NCI-H146 (cell line): ENCODE results near the gene TATDN3.
"Not testable (repeated sequence)": the region's sequence is repeated elsewhere in the genome, so short reads cannot be mapped to it uniquely, and the experiment has no call there.

ENCODE experiments used
- DNase-seq: peaks from one replicate; lab custom pipeline; 2025; lab: John Stamatoyannopoulos, UW

TATDN3 gene

GRCh38 chr1:212777151-212777550 is 14.5 kb upstream of the TATDN3 start:
- DNase-seq = no peak

GRCh38 chr1:212779086-212779485 is 12.6 kb upstream of the TATDN3 start:
- not testable (repeated sequence) for DNase-seq

- DNase-seq = no peak
Observed at GRCh38 chr1:212780759-212781158, 10.9 kb upstream of the TATDN3 start.

GRCh38 chr1:212781225-212781624 is 10.5 kb upstream of the TATDN3 start:
- DNase-seq = no peak

- peak; percentile 11 for DNase-seq
Observed at GRCh38 chr1:212782422-212783154, 9.1 kb upstream of the TATDN3 start.

GRCh38 chr1:212783976-212784375 is 7.7 kb upstream of the TATDN3 start:
- no peak for DNase-seq

- no peak for DNase-seq
Observed at GRCh38 chr1:212785871-212786270, 5.8 kb upstream of the TATDN3 start.

- DNase-seq = peak; percentile 77
Observed at GRCh38 chr1:212791261-212791675, 426 bp upstream of the TATDN3 start.

- no peak for DNase-seq
Observed at GRCh38 chr1:212792396-212792908, 758 bp downstream of the TATDN3 start.

- no peak for DNase-seq
Observed at GRCh38 chr1:212794561-212795014, 2.9 kb downstream of the TATDN3 start.

- DNase-seq = no peak
Observed at GRCh38 chr1:212797681-212798080, 6.0 kb downstream of the TATDN3 start.

GRCh38 chr1:212805767-212806166 is 14.1 kb downstream of the TATDN3 start:
- no peak for DNase-seq

GRCh38 chr1:212814537-212815334 is 23.0 kb downstream of the TATDN3 start:
- peak; percentile 92 for DNase-seq

GRCh38 chr1:212816567-212817278 is 25.0 kb downstream of the TATDN3 start:
- peak; percentile 45 for DNase-seq

- DNase-seq = no peak
Observed at GRCh38 chr1:212819726-212820125, 28.0 kb downstream of the TATDN3 start.

GRCh38 chr1:212820969-212821368 is 29.3 kb downstream of the TATDN3 start:
- no peak for DNase-seq

- no peak for DNase-seq
Observed at GRCh38 chr1:212822956-212823355, 31.3 kb downstream of the TATDN3 start.

- DNase-seq = no peak
Observed at GRCh38 chr1:212824201-212824600, 32.5 kb downstream of the TATDN3 start.

- DNase-seq = no peak
Observed at GRCh38 chr1:212825798-212826452, 34.2 kb downstream of the TATDN3 start.

- DNase-seq = no peak
Observed at GRCh38 chr1:212827171-212827776, 35.6 kb downstream of the TATDN3 start.

GRCh38 chr1:212827831-212828278 is 36.2 kb downstream of the TATDN3 start:
- peak; percentile 22 for DNase-seq
